Stomach (tissue), 4 donors: ENCODE results near the gene CREB5.

ENCODE experiments used
- CTCF ChIP-seq, 7 experiments: fragments of 450-650 bp in 4 of 7; fragments of 200-600 bp in 3 of 7; sonication (generic) in 3 of 7; IDR thresholded peaks; one replicate each; pipeline ENCODE4 v1.5.1; 2016 to 2019; ENCODE audit warnings: antibody characterized with exemption in 7 of 7, control low read depth in 2 of 7, mild to moderate bottlenecking in 1 of 7
- POLR2A ChIP-seq, 4 donors: fragments of 450-650 bp; IDR thresholded peaks; one replicate each; pipeline ENCODE4 v1.6.1; 2016; ENCODE audit warnings: antibody characterized with exemption in 4 of 4, control low read depth in 2 of 4, mild to moderate bottlenecking in 1 of 4, moderate library complexity in 1 of 4
- POLR2AphosphoS5 ChIP-seq, 3 donors: sonication (generic); formaldehyde crosslinking; IDR thresholded peaks; one replicate each; pipeline ENCODE4 v1.6.1; 2016; ENCODE audit warnings: antibody characterized with exemption in 3 of 3

- no peak for TF ChIP-seq CTCF (IDR thresholded peaks at IDR 0.05)
- no peak for TF ChIP-seq POLR2A (IDR thresholded peaks at IDR 0.05)
- no peak for TF ChIP-seq POLR2AphosphoS5 (IDR thresholded peaks at IDR 0.05)
Observed at GRCh38 chr7:28544453-28545117, 132.3 kb downstream of the CREB5 start.
